RWPE1 (cell line): ENCODE measurements around the gene MTMR10.

Source experiments
- CTCF ChIA-PET: fragments of 350-600 bp; sonication (Branson Sonifier 250); formaldehyde crosslinking; extraction: SDS; loops from one replicate; lab custom pipeline; 2021; lab: Yijun Ruan, JAX
- POLR2A ChIA-PET: fragments of 400-600 bp; formaldehyde crosslinking; extraction: SDS; loops from one replicate; lab custom pipeline; 2020; ENCODE audit warnings: antibody characterized with exemption; ENCODE audit not compliant: low non-redundant PET; lab: Yijun Ruan, JAX
- DNase-seq: peaks from one replicate; pipeline ENCODE4 v3.0.0; 2012; ENCODE audit warnings: low spot score
- H3K27ac ChIP-seq: fragments of 450-650 bp; 2 replicates; pipeline ENCODE4 v1.5.1; 2017
- TF ChIP-seq, protein P1 (sequence below): fragments of 450-650 bp; conservative IDR thresholded peaks from 2 replicates; pipeline ENCODE4 v1.5.1; 2017; ENCODE audit warnings: low read depth, mild to moderate bottlenecking

Gene MTMR10

DNA sequence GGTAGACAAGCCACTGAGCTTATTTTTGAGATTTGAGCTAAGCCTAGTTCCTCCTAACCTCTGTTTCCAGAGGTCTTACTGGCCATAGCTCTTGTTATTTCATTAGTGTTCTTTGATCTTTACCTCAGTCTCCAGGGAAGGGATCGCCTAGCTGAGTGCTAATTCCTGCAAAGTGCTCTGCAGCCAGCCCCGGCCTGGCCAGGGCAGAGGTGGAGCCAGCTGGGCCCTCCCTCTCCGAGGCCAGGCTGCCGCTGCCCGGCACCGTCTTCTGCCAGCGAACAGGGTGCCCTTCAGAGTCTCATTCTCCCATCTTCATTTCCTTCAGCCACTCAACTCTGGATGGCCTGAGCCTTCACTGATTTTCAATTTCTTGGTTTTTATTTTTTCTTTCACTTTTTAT is 68.0 kb downstream of the MTMR10 start:
- no peak overlapping the region for H3K27ac ChIP-seq
- POLR2A ChIA-PET: no interaction called here

DNA sequence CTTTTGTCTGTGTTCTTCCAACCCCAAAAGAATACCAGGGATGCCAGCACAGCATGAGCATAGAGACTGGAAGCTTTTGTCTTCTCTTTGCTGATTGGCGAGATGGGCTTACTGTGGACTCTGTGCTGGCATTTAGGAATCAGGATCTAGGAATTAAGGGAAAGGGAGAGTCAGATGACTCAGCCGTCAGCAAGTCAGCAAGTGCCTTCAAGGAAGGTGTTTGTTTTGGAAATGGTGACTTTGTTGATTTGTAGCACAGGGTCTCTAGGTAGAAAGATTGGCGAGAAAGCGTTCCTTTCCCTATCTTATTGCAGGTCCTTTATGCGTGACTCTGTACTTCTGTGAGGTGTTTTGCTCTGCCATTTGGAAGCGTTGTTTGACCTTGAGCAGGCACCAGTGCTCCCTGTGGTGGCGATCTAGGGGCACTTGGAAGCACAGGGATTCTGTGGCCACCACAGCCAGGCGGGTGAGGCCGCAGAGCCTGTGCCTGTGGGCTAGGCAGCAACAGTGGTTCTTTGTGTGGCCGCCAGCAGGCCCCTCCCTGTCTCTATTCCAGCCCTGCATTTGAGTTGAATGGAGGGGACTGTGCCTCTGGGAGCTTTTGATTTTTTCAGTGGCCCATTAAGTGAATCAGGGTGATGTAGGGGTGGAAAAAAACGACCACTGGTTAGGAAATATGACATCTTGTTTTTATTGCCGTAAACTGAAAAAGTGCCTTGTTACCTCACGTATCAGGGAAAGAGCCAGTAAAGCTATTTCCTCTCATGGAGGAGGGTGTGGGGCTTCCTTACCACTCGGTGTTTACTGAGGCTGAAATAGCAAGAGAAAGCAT is 68.7 kb downstream of the MTMR10 start:
- ChIA-PET CTCF (no interaction called here), POLR2A (no interaction called here)
- no peak overlapping the region for H3K27ac ChIP-seq
- TF ChIP-seq, protein P1, sequence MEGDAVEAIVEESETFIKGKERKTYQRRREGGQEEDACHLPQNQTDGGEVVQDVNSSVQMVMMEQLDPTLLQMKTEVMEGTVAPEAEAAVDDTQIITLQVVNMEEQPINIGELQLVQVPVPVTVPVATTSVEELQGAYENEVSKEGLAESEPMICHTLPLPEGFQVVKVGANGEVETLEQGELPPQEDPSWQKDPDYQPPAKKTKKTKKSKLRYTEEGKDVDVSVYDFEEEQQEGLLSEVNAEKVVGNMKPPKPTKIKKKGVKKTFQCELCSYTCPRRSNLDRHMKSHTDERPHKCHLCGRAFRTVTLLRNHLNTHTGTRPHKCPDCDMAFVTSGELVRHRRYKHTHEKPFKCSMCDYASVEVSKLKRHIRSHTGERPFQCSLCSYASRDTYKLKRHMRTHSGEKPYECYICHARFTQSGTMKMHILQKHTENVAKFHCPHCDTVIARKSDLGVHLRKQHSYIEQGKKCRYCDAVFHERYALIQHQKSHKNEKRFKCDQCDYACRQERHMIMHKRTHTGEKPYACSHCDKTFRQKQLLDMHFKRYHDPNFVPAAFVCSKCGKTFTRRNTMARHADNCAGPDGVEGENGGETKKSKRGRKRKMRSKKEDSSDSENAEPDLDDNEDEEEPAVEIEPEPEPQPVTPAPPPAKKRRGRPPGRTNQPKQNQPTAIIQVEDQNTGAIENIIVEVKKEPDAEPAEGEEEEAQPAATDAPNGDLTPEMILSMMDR: no peak
- no peak for DNase-seq

More for the DNA sequence above, 68.0 kb downstream of the MTMR10 start:
- TF ChIP-seq, protein P1: no peak
- CTCF ChIA-PET: interaction anchor here (1.5 kb wide), 1 partner anchor 29 kb away, joined by 4 read pairs; no protein-coding TSS in a partner anchor
- DNase-seq: no peak

DNA sequence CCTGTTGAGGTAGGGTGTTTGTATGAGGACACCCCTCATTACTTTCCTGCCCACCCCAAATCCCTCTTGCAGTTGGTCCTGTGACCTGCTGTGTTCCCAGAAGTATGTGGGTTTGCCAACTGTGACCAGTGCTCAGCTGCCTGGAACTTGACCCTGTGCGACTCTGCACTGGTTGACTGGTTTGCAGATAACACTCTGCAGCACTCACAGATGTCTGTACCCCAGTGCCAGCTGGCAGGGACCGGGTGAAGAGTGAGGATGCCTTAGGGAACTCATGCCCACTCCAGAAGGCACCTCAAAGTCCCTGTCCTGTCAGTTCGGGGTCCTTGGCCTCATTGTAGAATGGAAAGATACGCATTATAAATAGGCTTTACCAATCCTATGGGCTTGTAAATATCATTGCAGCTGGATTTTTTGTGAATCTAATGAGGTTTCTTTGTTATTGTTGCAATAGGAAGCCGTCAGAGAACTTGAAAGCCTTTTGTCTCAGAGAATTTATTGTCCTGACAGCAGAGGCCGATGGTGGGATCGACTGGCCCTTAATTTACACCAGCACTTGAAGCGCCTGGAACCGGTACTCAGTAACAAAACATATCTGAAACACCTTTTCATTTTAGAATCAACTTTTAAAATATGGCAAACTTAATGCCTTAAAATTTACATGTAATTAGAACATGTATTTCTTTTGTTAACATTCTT is 69.5 kb downstream of the MTMR10 start:
- DNase-seq: no peak
- ChIA-PET CTCF (no interaction called here), POLR2A (no interaction called here)
- no peak overlapping the region for H3K27ac ChIP-seq
- TF ChIP-seq, protein P1: no peak

DNA sequence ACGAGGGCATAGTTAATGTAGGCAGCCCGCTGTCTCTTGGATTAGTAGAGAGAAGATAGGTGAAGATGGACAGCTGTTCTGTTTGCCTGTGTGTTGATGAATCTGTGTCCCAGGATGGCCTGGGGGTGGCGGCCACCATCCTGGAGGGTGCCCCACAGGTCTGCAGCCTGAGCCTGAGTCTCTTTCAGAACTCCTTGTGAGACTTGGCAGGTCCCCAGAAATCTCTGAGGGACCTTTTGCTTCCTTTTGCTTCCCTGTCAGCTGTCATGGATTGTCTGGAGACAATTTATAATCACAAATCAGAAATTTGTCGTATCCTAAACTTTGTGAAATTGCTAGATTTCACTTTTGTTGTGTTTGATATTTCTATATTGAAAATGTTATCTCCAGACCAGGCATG is 70.3 kb downstream of the MTMR10 start:
- ChIA-PET POLR2A (no interaction called here), CTCF (no interaction called here)
- DNase-seq: no peak
- TF ChIP-seq, protein P1: no peak
- no peak overlapping the region for H3K27ac ChIP-seq

DNA sequence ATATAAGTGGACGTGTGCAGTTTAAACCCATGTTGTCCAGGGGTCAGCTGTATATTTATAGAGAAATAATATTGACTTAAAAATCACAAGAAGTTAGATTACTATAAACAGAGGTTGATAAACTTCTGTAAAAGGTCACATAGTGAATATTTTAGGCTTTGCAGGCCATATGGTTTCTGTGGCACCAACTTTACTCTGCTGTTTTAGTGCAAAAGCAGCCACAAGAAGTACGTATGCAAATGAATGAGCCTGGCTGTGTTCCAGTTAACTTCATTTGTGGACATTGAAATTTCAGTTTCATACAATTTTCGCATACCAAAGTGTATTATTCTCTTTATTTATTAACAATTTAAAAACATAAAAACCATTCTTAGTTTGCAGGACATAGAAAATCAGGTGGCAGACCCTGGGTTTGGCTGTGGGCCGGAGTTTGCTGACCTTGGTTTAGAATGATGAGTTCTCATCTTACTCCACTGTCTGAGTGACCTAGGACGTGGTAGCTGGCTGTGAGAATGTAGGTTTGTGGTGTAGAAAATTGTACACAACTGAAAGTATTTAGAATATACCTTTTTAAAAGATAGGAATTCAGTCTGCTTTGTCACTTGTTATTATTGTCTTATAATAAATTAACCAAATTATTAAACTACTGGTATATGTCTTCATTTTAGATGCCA is 71.4 kb downstream of the MTMR10 start:
- no peak overlapping the region for H3K27ac ChIP-seq
- CTCF ChIA-PET: no interaction called here
- POLR2A ChIA-PET: no interaction called here
- DNase-seq: no peak
- TF ChIP-seq, protein P1: no peak

DNA sequence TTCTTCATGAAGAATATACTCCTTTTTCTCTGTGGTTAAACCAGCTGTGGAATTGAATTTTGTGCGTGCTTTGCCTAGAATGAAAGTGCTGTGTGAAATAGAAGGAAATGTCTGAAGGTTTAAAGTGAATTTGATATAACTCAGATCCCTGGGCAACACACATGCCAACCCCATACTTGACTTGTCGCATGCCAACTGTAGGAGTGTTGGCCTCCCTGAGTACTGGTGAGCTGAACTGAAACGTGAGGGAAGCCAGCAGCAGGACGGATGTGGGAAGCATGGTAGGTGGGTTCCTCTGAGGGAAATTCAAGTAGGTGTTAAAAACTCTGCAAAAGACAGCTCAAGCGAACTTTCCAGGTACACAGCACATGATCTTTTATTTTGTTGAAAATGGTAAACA is 73.1 kb downstream of the MTMR10 start:
- no peak overlapping the region for H3K27ac ChIP-seq
- CTCF ChIA-PET: interaction anchor here (0.7 to 1.2 kb wide), 2 partner anchors 211 to 239 kb away, joined by 3 read pairs; no protein-coding TSS in a partner anchor
- POLR2A ChIA-PET: no interaction called here
- TF ChIP-seq, protein P1: no peak
- DNase-seq: no peak
